HEK293 (cell line): ENCODE results near the gene UBE2E1.
"Not testable (repeated sequence)": the region's sequence is repeated elsewhere in the genome, so short reads cannot be mapped to it uniquely, and the experiment has no call there.

ENCODE experiments used
- CTCF ChIA-PET: fragments of 350-600 bp; formaldehyde crosslinking; extraction: SDS; loops from one replicate; lab custom pipeline; 2021; ENCODE audit warnings: antibody characterized with exemption; lab: Yijun Ruan, JAX
- POLR2A ChIA-PET: fragments of 300-600 bp; formaldehyde crosslinking; extraction: SDS; loops from one replicate; lab custom pipeline; 2020; ENCODE audit warnings: antibody characterized with exemption, inconsistent platforms; lab: Yijun Ruan, JAX
- H3K27ac ChIP-seq: fragments of 200-500 bp; sonication (Bioruptor generic); 2 replicates; pipeline ENCODE4 v1.5.1; 2014; ENCODE audit warnings: low read depth, low read length, control low read depth, inconsistent platforms; ENCODE audit errors: extremely low read depth
- H3K36me3 ChIP-seq, 2 experiments: fragments of 200-500 bp in 1 of 2; sonication (Bioruptor generic) in 1 of 2; 1 replicate in 1 of 2; 2 replicates in 1 of 2; pipeline ENCODE4 v1.5.1; 2014 to 2017; ENCODE audit warnings: inconsistent platforms in 2 of 2, low read length in 2 of 2; ENCODE audit not compliant: control insufficient read depth in 2 of 2, insufficient read depth in 1 of 2
- H3K4me1 ChIP-seq: fragments of 200-500 bp; sonication (Bioruptor generic); 2 replicates; pipeline ENCODE4 v1.5.1; 2014; ENCODE audit warnings: mild to moderate bottlenecking, low read length, inconsistent platforms; ENCODE audit not compliant: control insufficient read depth, insufficient read depth
- H3K4me3 ChIP-seq: 2 replicates; pipeline ENCODE4 v1.5.1; 2011; ENCODE audit warnings: low read depth, mild to moderate bottlenecking, control low read depth, low read length, moderate library complexity
- H3K9me3 ChIP-seq: fragments of 200-500 bp; sonication (Bioruptor generic); 2 replicates; pipeline ENCODE4 v1.5.1; 2014; ENCODE audit warnings: low read depth, low read length, inconsistent platforms; ENCODE audit not compliant: control insufficient read depth, insufficient read depth
- AEBP2 ChIP-seq: fragments of 450-650 bp; formaldehyde crosslinking; IDR thresholded peaks from 2 replicates; pipeline ENCODE4 v1.5.1; 2016; ENCODE audit warnings: missing biosample characterization, missing genetic modification characterization, borderline replicate concordance
- ZBTB21 ChIP-seq: fragments of 450-650 bp; formaldehyde crosslinking; IDR thresholded peaks from 2 replicates; pipeline ENCODE4 v1.5.1; 2017; ENCODE audit warnings: missing biosample characterization, missing genetic modification characterization
- ZBTB26 ChIP-seq: fragments of 450-650 bp; formaldehyde crosslinking; optimal IDR thresholded peaks from 2 replicates; pipeline ENCODE3; 2016; ENCODE audit warnings: missing biosample characterization, mild to moderate bottlenecking, missing genetic modification characterization
- ZNF138 ChIP-seq: fragments of 450-650 bp; formaldehyde crosslinking; IDR thresholded peaks from 2 replicates; pipeline ENCODE4 v1.5.1; 2016; ENCODE audit warnings: missing biosample characterization, missing genetic modification characterization, borderline replicate concordance
- ZNF146 ChIP-seq: fragments of 450-650 bp; formaldehyde crosslinking; IDR thresholded peaks from 2 replicates; pipeline ENCODE4 v1.5.1; 2016; ENCODE audit warnings: missing biosample characterization, missing genetic modification characterization
- ZNF280D ChIP-seq: fragments of 450-650 bp; formaldehyde crosslinking; IDR thresholded peaks from 2 replicates; pipeline ENCODE4 v1.5.1; 2016; ENCODE audit warnings: missing biosample characterization, missing genetic modification characterization
- ZNF404 ChIP-seq: fragments of 450-650 bp; formaldehyde crosslinking; IDR thresholded peaks from 2 replicates; pipeline ENCODE4 v1.5.1; 2017; ENCODE audit warnings: missing biosample characterization, missing genetic modification characterization
- ZNF580 ChIP-seq: fragments of 450-650 bp; formaldehyde crosslinking; IDR thresholded peaks from 2 replicates; pipeline ENCODE4 v1.5.1; 2016; ENCODE audit warnings: missing biosample characterization, missing genetic modification characterization
- ZNF585B ChIP-seq: fragments of 450-650 bp; formaldehyde crosslinking; IDR thresholded peaks from 2 replicates; pipeline ENCODE4 v1.5.1; 2016; ENCODE audit warnings: missing biosample characterization, missing genetic modification characterization
- ZNF624 ChIP-seq: fragments of 450-650 bp; formaldehyde crosslinking; IDR thresholded peaks from 2 replicates; pipeline ENCODE4 v1.5.1; 2017; ENCODE audit warnings: missing biosample characterization, missing genetic modification characterization
- ZSCAN4 ChIP-seq: fragments of 450-650 bp; formaldehyde crosslinking; IDR thresholded peaks from 2 replicates; pipeline ENCODE4 v1.5.1; 2017; ENCODE audit warnings: missing biosample characterization, missing genetic modification characterization

Gene UBE2E1

GRCh38 chr3:23843869-23844268 lies 38.1 kb downstream of the UBE2E1 start:
- H3K4me1 ChIP-seq, result peaks cover 4% of the 10 kb centered on the region; the same call in 1 of the 2 replicates
- H3K9me3 ChIP-seq, result no peaks in the 10 kb centered on the region
- H3K36me3 ChIP-seq, result peaks cover 0 to 3% of the 10 kb centered on the region in 2 experiments; a peak in 2 of 3 replicates
- CTCF ChIA-PET, result interaction anchor here (0.9 to 1.0 kb wide), 2 partner anchors 10 to 22 kb away, joined by 3 to 6 read pairs; no protein-coding TSS in a partner anchor
- no peak overlapping the region for H3K27ac ChIP-seq
- H3K4me3 ChIP-seq, result no peak overlapping the region
- TF ChIP-seq ZSCAN4 (tag by site-specific recombination), result no peak
- no peak for TF ChIP-seq ZNF146 (tag by site-specific recombination)
- TF ChIP-seq ZNF624, result no peak
- TF ChIP-seq ZNF404 (tag by site-specific recombination), result no peak
- no peak for TF ChIP-seq ZBTB21
- no peak for TF ChIP-seq AEBP2 (tag by site-specific recombination)
- TF ChIP-seq ZBTB26 (tag by site-specific recombination), result no peak
- TF ChIP-seq ZNF585B (tag by site-specific recombination), result no peak
- TF ChIP-seq, all 188 proteins: peak for 0
- POLR2A ChIA-PET, result no interaction called here

GRCh38 chr3:23845326-23846216 lies 39.8 kb downstream of the UBE2E1 start:
- H3K4me3 ChIP-seq, result no peak overlapping the region
- POLR2A ChIA-PET, result interaction anchor here (0.7 kb wide), 1 partner anchor 11 kb away, joined by 7 read pairs; no protein-coding TSS in a partner anchor
- H3K36me3 ChIP-seq, result peaks cover 0 to 3% of the 10 kb centered on the region in 2 experiments; a peak in 2 of 3 replicates
- H3K9me3 ChIP-seq, result no peaks in the 10 kb centered on the region
- H3K4me1 ChIP-seq, result peaks cover 4% of the 10 kb centered on the region; the same call in 1 of the 2 replicates
- CTCF ChIA-PET, result interaction anchor here (1.1 kb wide), 1 partner anchor 21 kb away, joined by 3 read pairs; no protein-coding TSS in a partner anchor
- H3K27ac ChIP-seq, result no peak overlapping the region
- TF ChIP-seq ZNF138 (tag by site-specific recombination), result no peak
- TF ChIP-seq ZSCAN4 (tag by site-specific recombination), result peak; percentile 87
- no peak for TF ChIP-seq ZBTB26 (tag by site-specific recombination)

GRCh38 chr3:23849462-23849861 lies 43.7 kb downstream of the UBE2E1 start:
- peaks cover 7 to 14% of the 10 kb centered on the region in 2 experiments; a peak in 2 of 3 replicates for H3K36me3 ChIP-seq
- H3K4me3 ChIP-seq, H3K9me3 ChIP-seq, H3K4me1 ChIP-seq, CTCF ChIA-PET, H3K27ac ChIP-seq, POLR2A ChIA-PET: not testable (repeated sequence)
- TF ChIP-seq ZNF580, result peak; percentile 80
- TF ChIP-seq ZNF146 (tag by site-specific recombination), result peak; percentile 98
- peak; percentile 77; the same call in 1 of the 2 replicates for TF ChIP-seq ZNF280D
